ENCODE results near the gene FRAT2. TPM values are rescaled to one million over a fixed set of nuclear protein-coding genes. Genes with fewer than 3 reads are reported as not detected.

FRAT2 gene
- polyA plus RNA-seq, result 10 to 100 TPM in 1 of 3 donors, 1 to 10 TPM in 2; 6.4 to 16.6 (median 9.9) TPM

- 0% methylated on average over 77 to 102 of the region's 103 CpGs for WGBS, 3 donors
- H3K27ac ChIP-seq (ENCODE audit: low read depth, low read length), result peak within 1 kb of the TSS; percentile 38
Observed at GRCh38 chr10:97334370-97335175, at the start of gene FRAT2. TSS of gene FRAT2 (minus strand) at chr10:97334729. CDS start at chr10:97334572, 157 bp downstream.

- H3K27ac ChIP-seq (ENCODE audit: low read depth, low read length), result no peak overlapping the region
- WGBS, 3 donors, result 97 to 98% (median 98%) methylated on average over 5 of the region's 5 CpGs
Observed at GRCh38 chr10:97384156-97384555, 49.6 kb upstream of the FRAT2 start.

- WGBS, 3 donors, result 94 to 96% (median 95%) methylated on average over 7 of the region's 7 CpGs
- no peak overlapping the region for H3K27ac ChIP-seq (ENCODE audit: low read depth, low read length)
Observed at GRCh38 chr10:97383159-97383558, 48.6 kb upstream of the FRAT2 start.

GRCh38 chr10:97381626-97382025 lies 47.1 kb upstream of the FRAT2 start:
- no peak overlapping the region for H3K27ac ChIP-seq (ENCODE audit: low read depth, low read length)
- WGBS, 3 donors, result 81 to 94% (median 90%) methylated on average over 8 of the region's 8 CpGs

- H3K27ac ChIP-seq (ENCODE audit: low read depth, low read length), result no peak overlapping the region
- 89 to 90% (median 89%) methylated on average over 8 of the region's 8 CpGs for WGBS, 3 donors
Observed at GRCh38 chr10:97380516-97380915, 46.0 kb upstream of the FRAT2 start.

GRCh38 chr10:97378933-97379921 lies 44.7 kb upstream of the FRAT2 start:
- 81 to 88% (median 87%) methylated on average over 14 to 15 of the region's 15 CpGs for WGBS, 3 donors
- H3K27ac ChIP-seq (ENCODE audit: low read depth, low read length), result no peak overlapping the region

GRCh38 chr10:97376413-97376812 lies 41.9 kb upstream of the FRAT2 start:
- 59 to 97% (median 79%) methylated on average over 6 of the region's 6 CpGs for WGBS, 3 donors
- no peak overlapping the region for H3K27ac ChIP-seq (ENCODE audit: low read depth, low read length)

GRCh38 chr10:97373456-97373855 lies 38.9 kb upstream of the FRAT2 start:
- 95 to 98% (median 96%) methylated on average over 10 of the region's 10 CpGs for WGBS, 3 donors
- no peak overlapping the region for H3K27ac ChIP-seq (ENCODE audit: low read depth, low read length)

GRCh38 chr10:97372233-97372875 lies 37.8 kb upstream of the FRAT2 start:
- 90 to 93% (median 93%) methylated on average over 7 of the region's 7 CpGs for WGBS, 3 donors
- no peak overlapping the region for H3K27ac ChIP-seq (ENCODE audit: low read depth, low read length)

GRCh38 chr10:97371696-97372095 lies 37.2 kb upstream of the FRAT2 start:
- no peak overlapping the region for H3K27ac ChIP-seq (ENCODE audit: low read depth, low read length)

GRCh38 chr10:97367126-97367649 lies 32.7 kb upstream of the FRAT2 start:
- no peak overlapping the region for H3K27ac ChIP-seq (ENCODE audit: low read depth, low read length)
- WGBS, 3 donors, result 94 to 97% (median 94%) methylated on average over 11 to 12 of the region's 12 CpGs

More at GRCh38 chr10:97371696-97372095, 37.2 kb upstream of the FRAT2 start:
- WGBS, 3 donors, result 89 to 91% (median 91%) methylated on average over 7 of the region's 7 CpGs

GRCh38 chr10:97366572-97366971 lies 32.0 kb upstream of the FRAT2 start:
- WGBS, 3 donors, result 78 to 90% (median 89%) methylated on average over 9 to 11 of the region's 11 CpGs
- peak overlapping the region; percentile 34 for H3K27ac ChIP-seq (ENCODE audit: low read depth, low read length)

- 53 to 88% (median 60%) methylated on average over 19 of the region's 19 CpGs for WGBS, 3 donors
- peak overlapping the region; percentile 28 for H3K27ac ChIP-seq (ENCODE audit: low read depth, low read length)
Observed at GRCh38 chr10:97365761-97366351, 31.3 kb upstream of the FRAT2 start.

GRCh38 chr10:97363071-97363470 lies 28.5 kb upstream of the FRAT2 start:
- WGBS, 3 donors, result 89 to 100% (median 97%) methylated on average over 4 of the region's 4 CpGs
- no peak overlapping the region for H3K27ac ChIP-seq (ENCODE audit: low read depth, low read length)

GRCh38 chr10:97362310-97363033 lies 27.9 kb upstream of the FRAT2 start:
- WGBS, 3 donors, result 81 to 84% (median 81%) methylated on average over 11 of the region's 11 CpGs
- no peak overlapping the region for H3K27ac ChIP-seq (ENCODE audit: low read depth, low read length)

- H3K27ac ChIP-seq (ENCODE audit: low read depth, low read length), result no peak overlapping the region
- WGBS, 3 donors, result 68 to 83% (median 75%) methylated on average over 11 of the region's 11 CpGs
Observed at GRCh38 chr10:97361537-97361901, 27.0 kb upstream of the FRAT2 start.

Measured in adipose tissue (tissue), 3 donors.